ENCODE results near the gene APC.

DNA sequence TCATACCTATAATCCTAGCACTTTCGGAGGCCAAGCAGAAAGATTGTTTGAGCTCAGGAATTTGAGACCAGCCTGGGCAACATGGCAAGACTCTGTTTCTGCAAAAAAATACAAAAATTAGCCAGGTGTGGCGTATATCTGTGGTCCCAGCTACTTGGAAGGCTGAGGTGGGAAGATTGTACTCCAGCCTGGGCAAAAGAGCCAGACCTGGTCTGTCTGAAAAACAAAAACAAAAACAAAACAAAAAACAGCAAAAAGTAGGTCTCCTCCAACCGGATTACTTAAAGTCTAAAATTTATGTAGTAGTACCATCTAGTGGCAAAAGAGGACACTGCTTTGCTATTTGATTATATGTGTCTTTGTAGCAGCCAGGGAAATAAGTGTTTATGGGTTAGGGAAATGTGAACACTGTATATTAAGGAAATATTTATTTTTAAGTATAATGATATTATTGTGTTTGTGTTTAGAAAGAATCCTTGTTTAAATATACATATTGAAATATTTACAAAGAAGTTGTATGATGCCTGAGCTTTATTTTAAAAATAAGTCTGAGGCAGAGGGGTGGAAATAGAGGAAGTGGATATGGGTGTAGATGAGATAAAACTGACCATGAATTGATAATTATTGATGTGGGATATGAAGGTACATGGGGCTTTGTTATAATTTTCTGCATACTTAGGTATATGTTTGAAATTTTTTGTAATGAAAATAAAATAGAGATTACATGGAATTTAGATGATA lies 20.0 kb downstream of the APC start:
- peak; percentile 70 to 95 (median 86) for TF ChIP-seq CTCF (IDR thresholded peaks at IDR 0.05)
- TF ChIP-seq POLR2A (IDR thresholded peaks at IDR 0.05), result no peak
